Measurements from ENCODE around the gene ASIP.
"Not testable (repeated sequence)": the region's sequence is repeated elsewhere in the genome, so short reads cannot be mapped to it uniquely, and the experiment has no call there.

The ASIP gene, protein sequence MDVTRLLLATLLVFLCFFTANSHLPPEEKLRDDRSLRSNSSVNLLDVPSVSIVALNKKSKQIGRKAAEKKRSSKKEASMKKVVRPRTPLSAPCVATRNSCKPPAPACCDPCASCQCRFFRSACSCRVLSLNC

DNA sequence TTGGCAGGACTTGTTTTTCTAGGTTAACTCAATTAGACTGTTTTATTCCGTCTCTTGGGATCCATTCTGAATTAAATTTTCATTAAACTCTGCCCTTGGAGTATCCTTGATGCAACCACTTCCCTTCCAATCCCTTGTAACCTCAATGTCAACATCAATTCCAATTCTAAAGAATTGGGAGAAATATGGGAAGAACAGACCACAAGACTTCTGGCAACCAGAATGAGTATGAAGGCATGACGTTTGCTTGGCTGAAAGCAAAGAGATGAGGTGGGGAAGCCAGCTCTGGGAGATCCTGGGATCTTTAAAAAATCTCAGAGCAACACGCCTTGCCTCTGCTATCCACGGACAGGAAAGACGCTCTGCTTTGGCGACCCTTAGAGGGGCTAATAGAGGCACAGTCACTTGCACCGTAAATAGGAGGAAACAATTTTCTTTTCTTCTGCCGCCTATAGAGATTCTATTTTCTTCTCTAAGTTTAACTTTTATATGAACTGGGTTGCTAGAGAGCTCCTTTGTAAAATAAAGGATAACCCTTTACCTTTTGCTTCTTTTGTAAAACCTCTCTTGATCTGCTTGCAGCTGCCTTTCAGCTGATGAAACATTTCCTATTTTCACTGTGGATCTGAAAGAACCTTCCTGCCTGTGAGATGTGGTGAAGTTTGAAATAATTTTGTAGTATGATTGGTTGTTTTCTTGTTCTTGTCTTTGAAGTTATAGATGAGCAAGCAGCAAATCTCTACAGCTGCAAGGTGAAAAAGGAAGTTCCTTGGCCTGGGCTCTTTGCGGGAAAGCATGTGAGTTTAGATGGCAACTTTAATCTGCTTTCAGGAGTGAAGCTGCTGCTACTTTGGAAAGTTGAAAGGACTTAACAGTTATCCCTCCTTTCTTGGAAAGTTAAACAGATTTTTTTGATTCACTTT, at the start of gene ASIP:
Gene ASIP, plus strand, starts transcription at position 731 of the 923 bp plus-strand sequence. CDS start 18,952 bp downstream, outside the sequence.
- no peak for DNase-seq (ENCODE audit: low read depth in 1 of 2, low spot score in 1 of 2)

DNA sequence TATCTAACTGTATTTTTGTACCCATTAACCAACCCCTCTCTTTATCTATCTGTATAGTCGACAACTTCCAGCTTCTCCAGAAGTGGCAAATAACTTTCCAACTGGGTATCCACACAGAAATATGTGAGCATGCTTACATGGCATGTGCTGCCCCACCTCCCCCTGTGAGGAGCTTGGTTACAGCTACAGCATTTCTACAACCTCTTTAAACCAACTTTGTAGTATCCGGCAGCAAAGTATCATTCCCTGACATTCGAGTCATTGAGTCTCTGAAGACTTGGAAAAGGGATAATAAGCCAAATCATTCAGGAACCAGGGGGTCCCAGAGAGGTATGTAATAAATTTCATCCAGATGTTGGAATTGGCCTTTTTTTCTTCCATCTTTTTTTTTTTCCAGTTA, 48.2 kb upstream of the ASIP start:
- no peak for DNase-seq (ENCODE audit: low read depth in 1 of 2, low spot score in 1 of 2)

DNA sequence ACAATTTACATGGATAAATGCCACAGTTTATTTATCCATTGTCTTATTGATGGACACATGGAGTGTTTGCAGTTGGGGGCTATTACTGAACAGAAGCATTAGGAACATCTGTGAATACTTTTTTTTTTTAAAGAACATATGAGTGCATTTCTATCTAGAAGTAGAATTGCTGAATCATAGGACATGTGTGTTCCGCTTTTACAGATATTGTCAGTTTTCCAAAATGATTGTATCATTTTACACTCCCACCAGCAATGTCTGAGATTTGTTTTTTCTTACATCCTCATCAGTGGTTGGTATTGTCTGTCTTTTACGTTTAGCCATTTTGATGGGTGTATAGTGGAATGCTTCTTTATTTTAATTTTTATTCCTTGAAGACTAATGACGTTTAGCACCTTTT, 42.0 kb upstream of the ASIP start:
- no peak for DNase-seq (ENCODE audit: low read depth in 1 of 2, low spot score in 1 of 2)

DNA sequence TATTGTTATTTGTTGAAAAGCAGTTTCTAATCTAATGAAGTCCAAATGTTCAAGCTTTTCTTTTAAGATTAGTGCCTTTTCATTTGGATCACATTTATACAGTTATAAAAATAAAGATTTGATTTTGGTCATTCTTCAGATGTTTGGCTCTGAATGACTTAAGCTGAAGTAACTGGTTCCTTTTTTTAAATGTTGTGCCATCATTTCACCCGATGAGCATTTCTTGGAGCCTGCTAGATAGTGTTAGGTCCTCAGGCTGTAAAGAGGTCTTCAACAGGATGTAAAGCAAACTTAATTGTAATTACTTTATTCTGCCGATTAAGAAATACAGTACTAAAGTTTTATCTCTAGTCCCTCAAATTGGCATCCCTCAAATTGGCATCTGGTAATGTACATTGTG, 41.2 kb upstream of the ASIP start:
- no peak for DNase-seq (ENCODE audit: low read depth in 1 of 2, low spot score in 1 of 2)

DNA sequence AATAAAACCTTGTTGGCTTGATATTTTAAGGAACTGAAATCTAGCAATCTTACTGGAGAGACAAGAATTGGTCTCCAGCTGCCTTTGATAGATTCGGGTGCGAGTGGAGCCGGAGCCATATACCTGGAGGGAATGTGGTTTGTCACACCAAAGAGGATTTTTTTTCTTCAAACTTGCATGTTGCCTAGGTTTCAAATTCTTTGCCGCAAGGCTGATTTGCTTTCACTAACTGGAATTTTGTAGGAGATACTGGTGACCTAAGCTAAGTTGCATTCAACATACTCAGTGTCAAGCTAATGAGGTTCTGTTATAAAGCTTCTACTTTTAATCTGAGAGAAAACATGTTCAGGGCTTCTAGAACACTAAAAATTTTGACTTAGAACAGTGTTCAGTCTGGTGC, 39.7 kb upstream of the ASIP start:
- DNase-seq (ENCODE audit: low read depth in 1 of 2, low spot score in 1 of 2): no peak

DNA sequence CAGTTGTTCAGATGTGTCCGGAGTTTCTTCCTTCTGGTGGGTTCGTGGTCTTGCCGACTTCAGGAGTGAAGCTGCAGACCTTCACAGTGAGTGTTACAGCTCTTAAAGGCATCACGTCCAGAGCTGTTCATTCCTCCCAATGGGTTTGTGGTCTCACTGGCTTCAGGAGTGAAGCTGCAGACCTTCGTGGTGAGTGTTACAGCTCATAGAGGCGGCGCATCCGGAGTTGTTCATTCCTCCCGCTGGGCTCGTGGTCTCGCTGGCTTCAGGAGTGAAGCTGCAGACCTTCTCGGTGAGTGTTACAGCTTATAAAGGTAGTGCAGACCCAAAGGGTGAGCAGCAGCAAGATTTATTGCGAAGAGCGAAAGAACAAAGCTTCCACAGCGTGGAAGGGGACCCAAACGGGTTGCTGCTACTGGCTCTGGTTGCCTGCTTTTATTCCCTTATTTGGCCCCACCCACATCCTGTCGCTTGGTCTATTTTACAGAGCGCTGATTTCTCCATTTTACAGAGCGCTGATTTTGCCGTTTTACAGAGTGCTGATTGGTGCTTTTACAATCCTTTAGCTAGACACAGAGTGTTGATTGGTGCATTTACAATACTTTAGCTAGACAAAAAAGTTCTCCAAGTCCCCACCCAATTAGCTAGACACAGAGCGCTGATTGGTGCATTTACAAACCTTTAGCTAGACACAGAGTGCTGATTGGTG, 35.9 kb upstream of the ASIP start:
- not testable (repeated sequence) for DNase-seq (ENCODE audit: low read depth in 1 of 2, low spot score in 1 of 2)

DNA sequence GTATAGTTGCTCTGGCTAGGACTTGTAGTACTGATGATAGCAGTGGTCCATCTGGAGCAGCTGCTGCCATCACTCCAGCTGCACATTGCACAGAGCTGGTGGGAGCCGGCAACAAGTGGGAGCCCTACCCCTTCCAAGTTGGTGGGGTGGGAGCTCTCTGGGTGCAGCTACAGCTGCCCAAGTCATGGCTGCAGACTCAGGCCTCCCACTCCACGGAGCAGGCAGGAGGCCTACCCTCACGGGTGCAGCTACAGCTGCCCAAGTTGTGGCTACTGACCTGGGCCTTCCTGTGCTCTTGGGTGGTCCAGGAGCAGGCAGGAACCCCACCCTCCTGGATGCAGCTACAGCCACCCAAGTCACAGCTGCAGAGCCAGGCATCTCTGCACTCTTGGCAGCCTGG, 32.1 kb upstream of the ASIP start:
- DNase-seq (ENCODE audit: low read depth in 1 of 2, low spot score in 1 of 2): no peak

DNA sequence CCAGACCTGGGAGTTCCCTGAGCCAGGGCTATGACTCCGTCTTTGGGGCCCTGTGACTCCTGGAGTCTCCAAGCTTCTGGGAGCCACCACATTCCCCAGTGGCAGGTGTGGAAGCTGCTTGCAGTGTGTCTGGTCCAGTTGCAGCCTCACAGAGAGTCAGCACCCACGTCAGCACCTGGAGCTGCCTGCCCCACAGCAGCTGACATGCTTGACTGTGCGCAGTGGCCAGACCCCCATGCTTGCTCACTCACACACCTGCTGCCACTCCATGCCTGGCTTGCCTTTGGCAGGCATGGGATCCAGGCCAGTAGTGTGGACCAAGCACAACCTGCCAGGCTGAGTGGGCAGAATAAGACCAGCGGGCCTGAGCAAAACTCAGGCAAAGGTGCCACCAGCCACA, 31.0 kb upstream of the ASIP start:
- no peak for DNase-seq (ENCODE audit: low read depth in 1 of 2, low spot score in 1 of 2)

DNA sequence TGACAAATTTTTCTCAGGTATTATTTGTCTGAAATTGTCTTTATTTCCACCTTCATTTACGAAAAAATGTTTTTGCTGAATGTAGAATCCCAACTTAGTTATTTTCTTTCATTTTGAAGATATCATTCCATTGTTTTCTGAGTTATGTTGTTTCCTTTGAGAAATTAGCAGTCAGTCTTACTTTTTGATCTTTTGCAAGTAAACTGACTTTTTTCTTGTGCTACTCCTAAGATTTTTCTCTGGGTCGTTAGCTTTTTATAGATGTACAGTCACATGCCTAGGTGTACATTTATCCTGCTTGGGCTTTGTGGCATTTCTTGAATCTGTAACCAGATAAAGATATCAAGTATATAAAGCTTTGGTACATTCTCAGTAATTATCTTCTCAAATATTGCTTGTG, 29.6 kb upstream of the ASIP start:
- DNase-seq (ENCODE audit: low read depth in 1 of 2, low spot score in 1 of 2): no peak

DNA sequence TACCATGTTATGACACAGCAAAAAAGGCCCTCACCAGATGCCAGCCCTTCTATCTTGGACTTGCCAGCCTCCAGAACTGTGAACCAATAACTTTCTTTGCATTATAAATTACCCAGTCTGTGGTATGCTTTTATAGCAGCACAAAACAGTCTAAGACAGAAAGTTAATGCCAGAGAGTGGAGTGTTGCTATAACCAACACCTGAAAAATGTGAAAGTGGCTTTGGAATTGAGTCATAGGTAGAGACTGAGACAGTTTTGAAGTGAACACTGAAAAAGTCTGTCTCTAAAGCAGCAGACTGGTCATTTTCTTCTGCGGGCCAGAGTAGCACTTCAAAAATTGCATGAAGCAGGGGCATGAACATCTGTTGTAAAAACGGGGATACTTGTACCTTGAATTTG, 28.0 kb upstream of the ASIP start:
- no peak for DNase-seq (ENCODE audit: low read depth in 1 of 2, low spot score in 1 of 2)

DNA sequence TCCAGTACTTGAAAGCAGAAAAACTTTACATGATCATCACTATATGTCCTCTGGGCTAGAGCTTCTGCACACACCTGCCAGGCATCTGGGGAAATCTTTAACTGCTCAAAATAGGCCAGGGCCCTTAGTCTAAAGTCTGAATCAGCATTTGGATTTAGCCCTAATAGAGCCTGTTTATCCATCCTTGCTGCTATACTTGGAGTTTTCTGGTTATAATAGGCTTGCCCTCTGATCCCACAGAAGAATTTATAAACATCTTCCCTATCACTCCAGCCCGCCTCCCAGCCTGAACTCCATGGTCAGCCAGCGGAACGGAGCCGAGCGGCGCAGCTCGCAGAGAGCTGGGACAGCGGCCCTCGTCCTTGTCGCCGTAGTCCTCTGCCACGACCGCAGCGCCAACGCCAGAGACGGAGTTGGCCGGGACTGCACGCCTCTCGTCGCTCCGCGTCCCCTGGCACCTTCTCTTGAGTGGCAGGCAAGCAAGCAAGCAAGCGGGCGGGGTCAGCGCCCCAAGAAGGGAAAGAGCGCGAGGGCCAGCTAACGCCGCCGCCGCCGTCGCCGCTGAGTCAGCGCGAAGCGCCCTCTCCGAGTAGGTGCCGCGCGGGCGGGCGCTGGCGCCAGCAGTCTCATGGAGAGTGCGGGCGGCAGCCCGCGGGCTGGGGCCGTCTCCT, 25.4 kb upstream of the ASIP start:
- peak in 1 of 2 donors; percentile 33 for DNase-seq (ENCODE audit: low read depth in 1 of 2, low spot score in 1 of 2)

DNA sequence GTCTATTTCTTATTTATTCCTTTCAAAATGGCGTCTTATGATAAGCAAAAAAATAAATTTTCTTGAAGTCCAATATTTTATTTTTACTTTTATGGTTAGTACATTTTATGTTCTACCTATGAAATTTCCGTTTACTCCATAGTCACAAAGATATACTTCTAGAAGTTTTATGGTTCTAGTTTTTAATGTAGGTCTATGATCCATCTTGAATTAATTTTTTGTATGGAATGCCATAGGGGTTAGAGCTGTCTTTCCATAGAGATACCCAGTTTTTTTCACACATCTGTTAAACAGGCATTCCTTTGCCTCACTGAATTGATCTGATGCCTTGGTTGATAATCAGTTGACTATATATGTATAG, 24.9 kb upstream of the ASIP start:
- DNase-seq (ENCODE audit: low read depth in 1 of 2, low spot score in 1 of 2): no peak

DNA sequence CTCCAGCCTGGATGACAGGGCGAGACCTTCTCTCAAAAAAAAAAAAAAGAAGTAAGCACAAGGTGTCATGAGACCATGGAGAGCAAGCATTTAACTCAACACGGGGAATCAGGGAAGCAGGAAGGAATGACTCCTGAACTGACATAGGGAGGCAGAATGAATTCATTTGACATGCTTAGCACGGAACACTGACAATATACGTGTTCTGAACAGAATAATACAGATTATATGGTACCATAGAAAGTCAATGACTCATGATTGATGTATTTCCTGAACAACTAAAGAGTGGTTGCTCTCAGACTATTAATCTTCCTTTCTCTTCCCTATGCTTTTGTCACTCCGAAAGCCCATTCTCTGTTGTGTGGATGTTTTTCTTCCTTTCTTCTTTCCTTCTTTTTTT, 20.7 kb upstream of the ASIP start:
- no peak for DNase-seq (ENCODE audit: low read depth in 1 of 2, low spot score in 1 of 2)

DNA sequence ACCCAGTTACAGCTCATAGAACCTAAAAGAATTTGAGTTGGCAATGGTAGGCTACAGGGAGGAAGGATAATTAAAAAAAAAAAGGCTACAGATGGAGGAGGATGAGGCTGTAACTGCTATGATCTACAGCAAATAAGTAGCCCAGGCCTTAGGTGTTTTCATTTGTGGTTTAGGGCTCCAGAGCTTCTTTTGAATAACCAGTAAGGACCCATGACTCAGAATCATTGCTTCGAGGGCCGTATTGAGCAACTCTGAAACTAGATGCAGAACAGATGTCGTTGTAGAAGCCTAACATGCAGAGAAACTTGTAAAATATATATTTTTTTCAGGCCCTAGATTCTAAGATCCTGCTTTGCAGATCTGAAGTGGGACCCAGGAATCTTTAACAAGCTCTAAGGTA, 19.0 kb upstream of the ASIP start:
- no peak for DNase-seq (ENCODE audit: low read depth in 1 of 2, low spot score in 1 of 2)

DNA sequence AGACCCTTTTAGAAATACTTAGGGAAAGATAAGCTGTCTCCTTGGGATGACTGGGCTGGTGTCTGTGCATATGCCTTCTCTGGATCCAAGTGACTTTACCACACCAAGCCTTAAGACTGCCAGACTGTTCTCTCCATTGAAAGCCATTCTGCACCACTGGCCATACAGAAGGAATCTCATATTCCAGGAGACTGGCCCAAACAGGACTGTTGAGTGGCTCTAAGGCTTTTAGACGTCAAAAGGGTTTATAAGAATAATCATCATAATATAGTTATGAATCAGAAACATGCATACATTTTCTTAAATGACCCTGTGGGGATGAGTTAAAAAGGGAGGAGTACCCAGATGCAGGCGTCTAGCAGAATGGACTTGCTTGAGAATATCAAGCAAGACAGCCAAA, 17.0 kb upstream of the ASIP start:
- DNase-seq (ENCODE audit: low read depth in 1 of 2, low spot score in 1 of 2): not testable (repeated sequence)

DNA sequence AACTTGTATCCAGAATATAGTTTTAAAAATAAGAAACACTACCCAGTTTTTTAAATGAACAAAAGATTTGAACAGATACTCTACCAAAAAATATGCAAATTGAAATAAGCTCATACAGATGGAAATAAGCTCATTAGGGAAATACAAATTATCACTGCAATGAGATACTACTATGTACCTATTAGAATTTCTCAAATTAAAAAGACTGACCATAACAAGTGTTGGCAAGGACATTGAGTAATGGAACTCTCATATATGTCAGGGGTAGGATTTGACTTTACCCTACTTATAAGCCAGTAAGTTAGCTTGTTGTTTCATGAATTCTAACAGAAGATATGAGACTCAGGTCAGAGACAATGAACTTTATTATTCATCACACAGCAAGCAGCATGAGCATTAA, 9.6 kb upstream of the ASIP start:
- DNase-seq (ENCODE audit: low read depth in 1 of 2, low spot score in 1 of 2): no peak

DNA sequence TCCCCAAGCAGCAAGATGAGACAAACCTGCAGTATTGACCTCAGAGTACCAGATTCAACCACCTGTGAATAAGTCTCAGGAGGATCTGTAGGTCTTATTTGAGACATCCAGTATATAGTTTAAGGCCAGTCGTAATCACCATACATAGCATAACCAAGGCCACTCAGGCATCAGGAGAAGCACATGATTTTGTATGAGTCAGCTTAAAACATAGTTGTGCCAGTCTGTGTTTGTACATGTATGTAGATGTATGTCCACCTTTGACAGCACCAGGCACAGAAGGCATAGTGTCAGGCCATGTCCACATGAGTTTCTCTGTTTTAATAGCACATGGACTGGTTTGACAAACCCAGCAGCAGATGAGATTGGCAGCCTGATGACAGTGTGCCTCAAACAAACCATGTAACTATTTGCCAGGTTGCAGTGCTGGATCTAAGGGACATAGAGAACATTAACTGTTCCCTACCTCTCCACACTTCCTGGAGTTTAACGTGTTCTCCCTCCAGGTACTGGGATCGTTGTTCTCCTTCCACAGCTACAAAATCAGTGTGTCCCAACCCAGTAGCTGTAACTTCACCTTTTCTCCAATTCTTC, 8.6 kb upstream of the ASIP start:
- DNase-seq (ENCODE audit: low read depth in 1 of 2, low spot score in 1 of 2): no peak

DNA sequence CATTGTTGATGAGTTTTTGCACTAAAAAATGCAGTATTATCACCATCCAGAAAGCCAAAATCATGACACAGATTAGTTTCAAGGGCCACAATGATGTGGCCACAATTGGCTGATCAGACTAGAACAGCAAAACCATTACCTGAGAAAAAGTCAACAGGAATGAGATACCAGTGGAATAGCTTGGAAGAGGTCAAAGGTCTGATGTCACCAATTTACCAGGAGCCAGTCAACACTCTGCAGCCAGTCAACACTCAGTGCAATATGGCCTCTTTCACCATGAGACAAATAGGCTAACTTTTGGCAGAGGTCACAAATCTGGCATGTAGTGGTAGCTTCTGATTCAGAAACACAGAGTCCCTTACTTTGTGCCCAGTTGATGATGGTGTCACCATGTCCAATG, 7.5 kb upstream of the ASIP start:
- DNase-seq (ENCODE audit: low read depth in 1 of 2, low spot score in 1 of 2): no peak

DNA sequence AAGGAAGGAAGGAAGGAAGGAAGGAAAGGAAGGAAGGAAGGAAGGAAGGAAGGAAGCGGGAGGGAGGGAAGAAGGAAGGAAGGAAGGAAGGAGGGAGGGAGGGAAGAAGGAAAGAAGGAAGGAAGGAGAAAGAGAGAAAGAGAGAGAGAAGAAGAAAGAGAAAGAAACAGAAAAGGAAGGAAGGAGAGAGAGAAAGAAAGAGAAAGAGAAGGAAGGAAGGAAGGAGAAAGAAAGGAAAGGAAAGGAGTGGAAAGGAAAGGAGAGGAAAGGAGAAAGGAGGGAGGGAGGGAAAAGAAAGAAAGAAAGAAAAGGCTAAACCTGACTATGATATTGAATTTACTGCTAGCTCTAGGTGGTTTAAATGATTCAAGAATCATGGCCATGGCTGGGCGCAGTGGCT, 5.3 kb upstream of the ASIP start:
- no peak for DNase-seq (ENCODE audit: low read depth in 1 of 2, low spot score in 1 of 2)

DNA sequence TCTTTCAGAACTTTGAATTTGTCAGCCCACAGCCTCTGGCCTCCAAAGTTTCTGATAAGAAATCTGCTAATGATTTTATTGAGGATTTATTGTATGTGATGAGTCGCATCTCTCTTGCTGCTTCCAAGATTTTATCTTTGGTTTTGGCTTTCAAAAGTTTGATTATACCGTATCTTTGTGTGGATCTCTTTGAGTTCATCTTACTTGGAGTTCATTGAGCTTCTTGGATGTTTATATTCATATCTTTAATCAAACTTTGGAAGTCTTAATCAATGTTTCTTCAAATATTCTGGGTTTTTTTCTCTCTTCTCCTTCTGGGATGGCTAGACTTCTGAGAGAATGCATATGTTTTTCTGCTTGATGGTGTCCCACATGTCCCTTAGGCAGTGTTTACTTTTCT, 3.3 kb upstream of the ASIP start:
- no peak for DNase-seq (ENCODE audit: low read depth in 1 of 2, low spot score in 1 of 2)

DNA sequence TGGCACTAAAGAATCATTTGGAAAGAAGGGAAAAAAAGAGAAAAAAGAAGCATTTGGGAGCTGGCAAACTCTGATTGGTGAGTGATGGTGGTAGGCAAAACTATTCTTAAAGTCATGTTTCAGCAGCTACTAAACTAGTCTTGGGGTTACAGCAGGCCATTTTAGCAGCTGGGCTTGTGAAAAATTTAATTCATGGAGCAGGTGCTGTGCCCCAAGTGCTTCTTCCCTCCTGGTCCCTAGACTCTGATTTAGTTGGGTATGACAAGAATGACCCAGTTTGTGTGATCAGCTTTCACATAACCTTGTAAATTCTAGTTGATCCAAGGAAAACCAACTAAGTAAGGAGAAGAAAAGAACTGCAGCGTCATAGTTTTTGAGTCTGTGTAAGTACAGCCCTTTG, 1.1 kb upstream of the ASIP start:
- no peak for DNase-seq (ENCODE audit: low read depth in 1 of 2, low spot score in 1 of 2)
